ENCODE data around the gene CNST. TPM values are rescaled to one million over a fixed set of nuclear protein-coding genes. Genes with fewer than 3 reads are reported as not detected.

Gene CNST
- total and polyA plus RNA-seq, 9 of the 15 experiments (the other 6 are each of a cell fraction or from before 2014, with no cell fraction given) = 17.0 to 55.3 (median 30.8) TPM

DNA sequence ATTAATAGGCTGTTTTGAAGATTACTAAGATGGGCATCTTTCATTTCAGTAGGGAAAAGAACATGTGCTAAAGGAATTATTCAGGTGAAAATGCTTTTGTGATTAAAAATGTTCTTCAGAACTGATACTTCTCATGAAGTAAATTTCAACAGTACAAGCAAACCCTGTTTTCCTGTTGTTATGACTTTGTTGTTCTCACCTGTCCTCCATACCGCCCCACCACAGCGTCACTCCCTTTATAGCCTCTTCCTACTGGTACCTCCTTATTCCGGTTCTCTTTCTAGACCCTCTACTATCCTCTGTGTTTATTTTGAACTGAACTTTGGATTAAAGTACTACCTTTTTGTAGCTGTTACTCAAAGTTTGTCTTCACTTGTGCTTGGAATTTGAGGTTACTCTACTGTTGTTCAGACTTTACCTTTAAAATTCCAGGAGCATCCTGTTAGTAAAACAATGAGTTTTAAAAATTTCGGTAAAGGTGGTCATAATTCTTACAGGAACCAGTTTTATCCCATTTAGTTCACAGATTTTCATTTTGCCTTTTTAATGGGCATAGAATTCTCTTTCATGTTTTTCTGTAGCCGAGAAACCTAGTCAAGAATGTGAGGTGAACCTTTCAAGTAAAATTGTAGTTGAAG, 10.9 kb downstream of the CNST start (continued):
- TF ChIP-seq, protein P1, sequence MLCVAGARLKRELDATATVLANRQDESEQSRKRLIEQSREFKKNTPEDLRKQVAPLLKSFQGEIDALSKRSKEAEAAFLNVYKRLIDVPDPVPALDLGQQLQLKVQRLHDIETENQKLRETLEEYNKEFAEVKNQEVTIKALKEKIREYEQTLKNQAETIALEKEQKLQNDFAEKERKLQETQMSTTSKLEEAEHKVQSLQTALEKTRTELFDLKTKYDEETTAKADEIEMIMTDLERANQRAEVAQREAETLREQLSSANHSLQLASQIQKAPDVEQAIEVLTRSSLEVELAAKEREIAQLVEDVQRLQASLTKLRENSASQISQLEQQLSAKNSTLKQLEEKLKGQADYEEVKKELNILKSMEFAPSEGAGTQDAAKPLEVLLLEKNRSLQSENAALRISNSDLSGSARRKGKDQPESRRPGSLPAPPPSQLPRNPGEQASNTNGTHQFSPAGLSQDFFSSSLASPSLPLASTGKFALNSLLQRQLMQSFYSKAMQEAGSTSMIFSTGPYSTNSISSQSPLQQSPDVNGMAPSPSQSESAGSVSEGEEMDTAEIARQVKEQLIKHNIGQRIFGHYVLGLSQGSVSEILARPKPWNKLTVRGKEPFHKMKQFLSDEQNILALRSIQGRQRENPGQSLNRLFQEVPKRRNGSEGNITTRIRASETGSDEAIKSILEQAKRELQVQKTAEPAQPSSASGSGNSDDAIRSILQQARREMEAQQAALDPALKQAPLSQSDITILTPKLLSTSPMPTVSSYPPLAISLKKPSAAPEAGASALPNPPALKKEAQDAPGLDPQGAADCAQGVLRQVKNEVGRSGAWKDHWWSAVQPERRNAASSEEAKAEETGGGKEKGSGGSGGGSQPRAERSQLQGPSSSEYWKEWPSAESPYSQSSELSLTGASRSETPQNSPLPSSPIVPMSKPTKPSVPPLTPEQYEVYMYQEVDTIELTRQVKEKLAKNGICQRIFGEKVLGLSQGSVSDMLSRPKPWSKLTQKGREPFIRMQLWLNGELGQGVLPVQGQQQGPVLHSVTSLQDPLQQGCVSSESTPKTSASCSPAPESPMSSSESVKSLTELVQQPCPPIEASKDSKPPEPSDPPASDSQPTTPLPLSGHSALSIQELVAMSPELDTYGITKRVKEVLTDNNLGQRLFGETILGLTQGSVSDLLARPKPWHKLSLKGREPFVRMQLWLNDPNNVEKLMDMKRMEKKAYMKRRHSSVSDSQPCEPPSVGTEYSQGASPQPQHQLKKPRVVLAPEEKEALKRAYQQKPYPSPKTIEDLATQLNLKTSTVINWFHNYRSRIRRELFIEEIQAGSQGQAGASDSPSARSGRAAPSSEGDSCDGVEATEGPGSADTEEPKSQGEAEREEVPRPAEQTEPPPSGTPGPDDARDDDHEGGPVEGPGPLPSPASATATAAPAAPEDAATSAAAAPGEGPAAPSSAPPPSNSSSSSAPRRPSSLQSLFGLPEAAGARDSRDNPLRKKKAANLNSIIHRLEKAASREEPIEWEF (CRISPR knock-in tag; IDR thresholded peaks at IDR 0.05) = peak; percentile 79; the same call in 1 of the 2 replicates
- TF ChIP-seq MAZ (CRISPR knock-in tag; conservative IDR thresholded peaks at IDR 0.05 in 1 of 2, IDR thresholded peaks at IDR 0.05 in 1 of 2) (peak in 1 of 2 experiments; percentile 34; a peak in 1 of 4 replicates), ZNF197 (CRISPR knock-in tag; IDR thresholded peaks at IDR 0.05; ENCODE audit: low read depth) (peak; percentile 7; the same call in 1 of the 2 replicates), ZBTB17 (CRISPR knock-in tag; IDR thresholded peaks at IDR 0.05) (0 out of 2 replicates have a peak, but pooled peaks have one; percentile 48), SMAD1 (IDR thresholded peaks at IDR 0.05; ENCODE audit: low read depth, low read length, partially characterized antibody) (no peak), ILK (tag; IDR thresholded peaks at IDR 0.05; ENCODE audit: borderline replicate concordance, low read depth) (no peak), ZNF766 (CRISPR knock-in tag; conservative IDR thresholded peaks at IDR 0.05) (0 out of 2 replicates have a peak, but pooled peaks have one; percentile 4)
- TF ChIP-seq, protein P2, sequence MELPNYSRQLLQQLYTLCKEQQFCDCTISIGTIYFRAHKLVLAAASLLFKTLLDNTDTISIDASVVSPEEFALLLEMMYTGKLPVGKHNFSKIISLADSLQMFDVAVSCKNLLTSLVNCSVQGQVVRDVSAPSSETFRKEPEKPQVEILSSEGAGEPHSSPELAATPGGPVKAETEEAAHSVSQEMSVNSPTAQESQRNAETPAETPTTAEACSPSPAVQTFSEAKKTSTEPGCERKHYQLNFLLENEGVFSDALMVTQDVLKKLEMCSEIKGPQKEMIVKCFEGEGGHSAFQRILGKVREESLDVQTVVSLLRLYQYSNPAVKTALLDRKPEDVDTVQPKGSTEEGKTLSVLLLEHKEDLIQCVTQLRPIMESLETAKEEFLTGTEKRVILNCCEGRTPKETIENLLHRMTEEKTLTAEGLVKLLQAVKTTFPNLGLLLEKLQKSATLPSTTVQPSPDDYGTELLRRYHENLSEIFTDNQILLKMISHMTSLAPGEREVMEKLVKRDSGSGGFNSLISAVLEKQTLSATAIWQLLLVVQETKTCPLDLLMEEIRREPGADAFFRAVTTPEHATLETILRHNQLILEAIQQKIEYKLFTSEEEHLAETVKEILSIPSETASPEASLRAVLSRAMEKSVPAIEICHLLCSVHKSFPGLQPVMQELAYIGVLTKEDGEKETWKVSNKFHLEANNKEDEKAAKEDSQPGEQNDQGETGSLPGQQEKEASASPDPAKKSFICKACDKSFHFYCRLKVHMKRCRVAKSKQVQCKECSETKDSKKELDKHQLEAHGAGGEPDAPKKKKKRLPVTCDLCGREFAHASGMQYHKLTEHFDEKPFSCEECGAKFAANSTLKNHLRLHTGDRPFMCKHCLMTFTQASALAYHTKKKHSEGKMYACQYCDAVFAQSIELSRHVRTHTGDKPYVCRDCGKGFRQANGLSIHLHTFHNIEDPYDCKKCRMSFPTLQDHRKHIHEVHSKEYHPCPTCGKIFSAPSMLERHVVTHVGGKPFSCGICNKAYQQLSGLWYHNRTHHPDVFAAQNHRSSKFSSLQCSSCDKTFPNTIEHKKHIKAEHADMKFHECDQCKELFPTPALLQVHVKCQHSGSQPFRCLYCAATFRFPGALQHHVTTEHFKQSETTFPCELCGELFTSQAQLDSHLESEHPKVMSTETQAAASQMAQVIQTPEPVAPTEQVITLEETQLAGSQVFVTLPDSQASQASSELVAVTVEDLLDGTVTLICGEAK (IDR thresholded peaks at IDR 0.05) = peak; percentile 32; the same call in 1 of the 2 replicates
- TF ChIP-seq, protein P2 (CRISPR knock-in tag; IDR thresholded peaks at IDR 0.05) = no peak
- TF ChIP-seq, protein P3, sequence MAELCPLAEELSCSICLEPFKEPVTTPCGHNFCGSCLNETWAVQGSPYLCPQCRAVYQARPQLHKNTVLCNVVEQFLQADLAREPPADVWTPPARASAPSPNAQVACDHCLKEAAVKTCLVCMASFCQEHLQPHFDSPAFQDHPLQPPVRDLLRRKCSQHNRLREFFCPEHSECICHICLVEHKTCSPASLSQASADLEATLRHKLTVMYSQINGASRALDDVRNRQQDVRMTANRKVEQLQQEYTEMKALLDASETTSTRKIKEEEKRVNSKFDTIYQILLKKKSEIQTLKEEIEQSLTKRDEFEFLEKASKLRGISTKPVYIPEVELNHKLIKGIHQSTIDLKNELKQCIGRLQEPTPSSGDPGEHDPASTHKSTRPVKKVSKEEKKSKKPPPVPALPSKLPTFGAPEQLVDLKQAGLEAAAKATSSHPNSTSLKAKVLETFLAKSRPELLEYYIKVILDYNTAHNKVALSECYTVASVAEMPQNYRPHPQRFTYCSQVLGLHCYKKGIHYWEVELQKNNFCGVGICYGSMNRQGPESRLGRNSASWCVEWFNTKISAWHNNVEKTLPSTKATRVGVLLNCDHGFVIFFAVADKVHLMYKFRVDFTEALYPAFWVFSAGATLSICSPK (IDR thresholded peaks at IDR 0.05; ENCODE audit: borderline replicate concordance) = 0 out of 2 replicates have a peak, but pooled peaks have one; percentile 15

Measured in K562 (cell line).